Activated T-cell treated with anti-CD3 and anti-CD28 coated beads for 48 hours (primary cell): ENCODE data around the gene TMEM45A.

Experiments used
- DNase-seq: peaks from one replicate; pipeline ENCODE4 v3.0.0-alpha.2; 2020; ENCODE audit warnings: low read depth

Gene TMEM45A

DNA sequence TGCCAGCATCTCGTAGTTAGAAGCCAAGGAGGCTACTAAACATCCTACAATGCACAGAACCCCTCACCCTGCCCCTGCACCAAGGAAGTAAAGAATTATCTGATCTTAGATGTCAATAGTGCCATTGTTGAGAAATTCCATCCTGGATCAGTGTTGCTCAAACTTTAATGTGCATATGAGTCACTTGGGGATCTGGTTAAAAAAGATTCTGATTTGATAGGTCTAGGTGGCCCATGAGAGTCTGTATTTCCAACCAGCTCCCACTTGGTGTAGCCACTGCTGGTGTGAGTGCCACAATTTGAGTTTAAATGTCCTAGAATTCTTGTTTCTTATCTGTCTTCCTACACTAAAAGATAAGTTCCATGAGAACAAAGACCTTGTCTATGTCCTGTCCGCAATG, 43.7 kb downstream of the TMEM45A start:
- DNase-seq, result no peak

DNA sequence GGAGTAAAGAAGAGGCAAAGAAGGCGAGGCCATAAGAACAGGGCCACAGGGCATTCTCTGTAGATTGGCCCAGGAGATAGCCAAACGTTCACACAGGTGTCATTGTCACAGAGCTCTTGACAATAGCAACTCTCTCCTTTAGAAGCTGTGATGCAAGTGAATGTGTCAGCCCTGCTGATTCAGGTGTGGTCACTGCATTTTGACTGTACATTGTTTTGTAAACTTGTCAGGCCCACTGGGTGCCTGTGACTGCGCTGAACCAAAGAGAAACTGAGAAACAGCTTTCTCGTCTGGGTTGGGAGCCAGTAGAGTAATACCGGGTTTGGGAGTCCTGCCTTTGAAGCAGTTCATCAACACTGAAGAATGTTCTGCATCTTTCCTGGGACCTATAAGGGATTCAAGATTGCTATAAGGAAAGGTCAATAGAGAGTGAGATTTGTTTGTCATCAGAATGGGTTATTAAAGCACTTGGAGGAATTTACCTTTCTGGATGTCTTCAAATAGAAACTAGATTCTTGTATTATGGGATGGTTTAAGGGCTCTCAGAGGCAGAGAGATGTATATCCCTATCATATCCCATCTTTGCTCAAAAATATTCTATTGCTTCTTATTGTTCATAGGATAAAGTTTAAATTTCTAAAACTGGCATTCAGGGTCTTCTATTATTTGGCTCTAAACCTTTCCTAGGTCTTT, 45.4 kb downstream of the TMEM45A start:
- DNase-seq, result no peak

DNA sequence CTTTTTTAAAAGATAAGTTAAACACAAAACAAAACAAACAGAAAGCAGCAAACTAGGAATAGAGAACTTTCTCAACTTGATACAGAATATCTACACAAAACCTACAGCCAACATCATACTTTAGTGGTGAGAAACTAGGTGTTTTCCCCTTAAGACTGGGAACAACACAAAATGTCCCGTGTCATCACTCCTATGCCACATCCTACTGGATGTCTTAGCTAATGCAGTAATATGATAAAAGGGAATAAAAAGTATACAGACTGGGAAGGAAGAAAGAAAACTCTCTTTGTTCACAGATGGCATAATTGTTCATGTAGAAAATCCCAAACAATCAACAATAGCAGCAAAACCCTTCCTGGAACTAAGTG, 45.9 kb downstream of the TMEM45A start:
- DNase-seq, result no peak

DNA sequence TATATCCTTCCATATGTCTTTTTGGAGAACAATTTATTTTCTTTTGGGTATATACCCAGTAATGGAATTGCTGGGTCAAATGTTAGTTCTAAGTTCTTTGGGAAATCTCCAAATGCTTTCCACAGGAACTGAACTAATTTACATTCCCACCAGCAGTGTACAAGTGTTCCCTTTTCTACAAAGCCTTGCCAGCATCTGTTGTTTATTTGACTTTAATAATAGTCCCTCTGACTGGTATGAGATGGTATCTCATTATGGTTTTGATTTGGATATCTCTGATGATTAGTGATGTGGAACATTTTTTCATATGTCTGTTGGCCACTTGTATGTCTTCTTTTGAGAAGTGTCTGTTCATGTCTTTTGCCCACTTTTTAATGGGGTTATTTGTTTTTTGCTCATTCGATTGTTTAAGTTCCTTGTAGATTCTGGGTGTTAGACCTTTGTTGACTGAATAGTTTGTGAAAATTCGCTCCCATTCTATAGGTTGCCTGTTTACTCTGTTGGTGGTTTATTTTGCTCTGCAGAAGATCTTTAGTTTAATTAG, 48.4 kb downstream of the TMEM45A start:
- DNase-seq, result no peak

DNA sequence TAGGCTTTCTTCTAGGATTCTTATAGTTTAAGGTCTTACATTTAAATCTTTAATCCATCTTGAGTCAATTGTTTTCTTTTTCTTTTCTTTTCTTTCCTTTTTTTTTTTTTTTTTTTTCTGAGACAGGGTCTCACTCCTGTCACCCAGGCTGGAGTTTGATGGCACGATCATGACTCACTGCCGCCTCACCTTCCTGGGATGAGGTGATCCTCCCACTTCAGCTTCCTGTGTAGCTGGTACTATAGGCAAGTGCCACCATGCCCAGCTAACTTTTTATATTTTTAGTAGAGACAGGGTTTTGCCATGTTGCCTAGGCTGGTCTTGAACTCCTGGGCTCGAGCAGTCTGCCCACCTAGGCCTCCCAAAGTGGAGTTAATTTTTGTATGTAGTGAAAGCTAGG, 49.0 kb downstream of the TMEM45A start:
- DNase-seq, result peak; percentile 1

DNA sequence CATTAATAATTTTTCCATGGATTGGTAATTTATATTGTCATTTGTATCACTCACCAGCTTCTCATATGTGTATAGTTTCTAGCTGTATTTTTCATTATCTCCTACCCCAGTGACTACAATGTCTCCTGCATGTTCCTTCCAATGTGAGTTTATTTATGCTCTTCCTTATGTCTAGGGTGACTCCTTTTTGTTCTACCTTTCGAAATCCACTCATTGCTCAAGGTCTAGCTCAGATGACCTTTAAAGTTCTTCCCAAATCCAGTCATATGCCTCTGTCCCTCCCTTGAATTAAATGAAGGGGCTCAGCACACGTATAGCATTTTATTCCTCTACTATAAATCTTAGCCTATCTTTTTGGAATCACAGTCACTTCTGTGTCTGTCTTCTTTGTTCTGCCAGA, 53.0 kb downstream of the TMEM45A start:
- no peak for DNase-seq

DNA sequence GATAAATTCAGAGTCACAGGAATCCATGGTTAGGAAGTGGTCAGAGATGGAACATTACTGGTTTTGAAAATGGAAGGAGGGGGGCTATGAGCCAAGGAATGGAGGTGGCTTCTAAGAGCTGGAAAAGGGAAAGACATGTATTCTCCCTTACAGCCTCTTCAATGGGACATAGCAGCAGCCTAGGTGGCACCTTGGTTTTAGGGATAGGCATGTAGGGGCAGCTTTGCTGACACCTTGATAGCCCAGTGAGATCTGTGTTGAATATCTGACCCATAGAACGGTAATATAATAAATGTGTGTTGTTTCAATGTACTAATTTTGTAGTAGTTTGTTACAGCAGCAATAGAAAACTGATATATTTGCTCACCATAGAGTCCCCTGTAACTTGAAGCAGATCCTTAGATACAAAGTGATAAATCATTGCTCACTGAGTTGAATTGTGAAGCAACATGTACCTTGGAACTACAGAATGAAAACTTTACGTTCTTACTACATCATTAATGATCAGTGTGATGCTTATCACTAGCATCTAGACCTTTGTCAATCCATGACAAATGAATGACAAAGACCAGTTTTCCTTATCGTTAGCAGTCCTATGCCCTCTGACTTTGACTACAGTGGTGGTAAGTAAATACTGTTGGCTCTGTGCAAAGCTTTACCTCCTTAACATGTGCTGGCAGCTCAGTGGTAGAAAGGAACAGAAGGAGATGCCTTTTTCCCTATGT, 53.8 kb downstream of the TMEM45A start:
- DNase-seq, result no peak

DNA sequence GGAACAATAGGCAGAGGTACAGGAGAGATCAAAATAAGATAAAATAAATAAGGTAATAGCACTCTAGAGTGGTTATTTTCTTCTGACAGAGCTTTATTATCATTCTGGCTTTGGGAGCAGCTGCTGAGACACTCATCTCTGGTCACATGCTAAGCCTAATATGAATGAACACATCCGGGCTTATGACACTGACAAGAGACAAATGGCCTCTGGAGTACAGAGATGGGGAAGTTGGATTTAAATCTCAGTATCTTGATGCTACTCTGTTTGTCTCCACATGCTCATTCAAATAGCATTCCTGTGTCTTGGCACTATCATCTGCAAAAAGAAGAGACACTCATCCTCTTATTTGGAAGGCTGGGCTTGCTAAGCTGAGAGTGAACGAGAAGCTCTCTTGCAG, 55.6 kb downstream of the TMEM45A start:
- DNase-seq, result no peak

DNA sequence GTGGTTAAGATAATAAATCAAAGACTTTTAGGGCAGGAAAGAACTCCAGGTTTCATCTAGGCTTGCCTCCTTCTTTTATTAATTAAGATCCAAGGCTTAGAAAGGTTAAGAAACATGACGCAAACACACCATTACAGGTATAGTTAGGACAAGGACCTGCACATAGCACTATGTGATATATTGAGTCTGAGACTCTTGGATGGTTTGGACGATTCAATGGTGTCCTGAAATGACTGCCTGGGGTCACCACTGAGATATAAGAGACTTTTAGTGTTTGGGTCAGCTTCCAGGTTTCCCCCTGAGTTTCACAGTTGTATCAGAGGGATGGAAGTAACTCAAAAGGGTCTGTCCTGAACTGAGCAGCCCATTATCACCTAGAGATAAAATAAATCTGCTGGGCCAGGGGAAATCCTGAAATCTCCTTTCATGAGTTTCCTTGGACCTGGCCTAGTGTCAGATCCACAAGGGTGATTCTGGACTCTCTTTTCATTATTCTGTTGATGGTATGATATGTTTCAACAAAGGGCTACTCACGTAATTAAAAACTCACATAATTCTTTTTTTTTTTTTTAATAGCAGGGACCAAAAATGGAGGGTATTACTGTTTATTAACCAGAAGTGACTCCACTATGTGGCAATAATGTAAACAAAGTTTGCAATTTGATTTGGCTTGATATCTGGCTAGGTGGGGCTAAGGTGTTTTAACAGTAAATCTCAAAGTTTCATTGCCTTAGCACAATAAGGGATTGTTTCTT, 61.4 kb downstream of the TMEM45A start:
- no peak for DNase-seq

DNA sequence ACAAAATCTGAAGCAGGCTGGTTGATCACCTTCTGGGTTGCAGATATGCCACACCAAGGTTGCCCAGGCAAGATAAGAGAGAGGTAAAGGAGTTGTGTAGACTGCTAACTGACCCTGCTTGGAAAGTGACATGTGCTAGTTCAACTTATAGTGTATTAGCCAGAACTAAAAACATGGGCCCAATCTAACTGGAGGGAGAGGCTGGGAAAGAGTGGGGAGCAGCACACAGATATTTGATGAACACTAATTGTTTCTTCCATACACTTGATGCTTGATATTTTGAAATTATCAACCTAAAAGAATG, 61.9 kb downstream of the TMEM45A start:
- DNase-seq, result no peak

DNA sequence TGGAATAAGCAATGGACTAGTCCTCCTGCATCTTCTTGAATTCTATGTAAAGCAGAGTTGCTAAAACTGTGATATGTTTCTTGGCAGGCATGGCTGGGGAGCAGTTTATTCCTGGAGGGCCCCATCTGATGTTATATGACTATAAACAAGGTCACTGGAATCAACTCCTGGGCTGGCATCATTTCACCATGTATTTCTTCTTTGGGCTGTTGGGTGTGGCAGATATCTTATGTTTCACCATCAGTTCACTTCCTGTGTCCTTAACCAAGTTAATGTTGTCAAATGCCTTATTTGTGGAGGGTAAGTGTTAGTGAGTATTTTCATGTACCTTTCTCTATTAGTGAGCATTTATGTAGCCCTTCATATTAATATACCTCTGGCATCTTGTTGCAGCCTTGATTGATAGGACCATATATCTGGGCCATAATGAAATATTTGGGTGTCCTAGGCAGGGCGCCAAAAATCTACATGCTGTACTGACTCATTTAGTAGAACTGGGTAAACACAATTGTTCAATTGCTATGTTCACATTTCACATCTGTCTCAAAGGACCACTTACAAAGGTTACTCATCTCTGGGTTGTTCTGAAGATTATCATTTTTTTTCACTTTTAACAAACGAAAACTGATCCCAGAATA, 64.4 kb downstream of the TMEM45A start:
- DNase-seq, result no peak

DNA sequence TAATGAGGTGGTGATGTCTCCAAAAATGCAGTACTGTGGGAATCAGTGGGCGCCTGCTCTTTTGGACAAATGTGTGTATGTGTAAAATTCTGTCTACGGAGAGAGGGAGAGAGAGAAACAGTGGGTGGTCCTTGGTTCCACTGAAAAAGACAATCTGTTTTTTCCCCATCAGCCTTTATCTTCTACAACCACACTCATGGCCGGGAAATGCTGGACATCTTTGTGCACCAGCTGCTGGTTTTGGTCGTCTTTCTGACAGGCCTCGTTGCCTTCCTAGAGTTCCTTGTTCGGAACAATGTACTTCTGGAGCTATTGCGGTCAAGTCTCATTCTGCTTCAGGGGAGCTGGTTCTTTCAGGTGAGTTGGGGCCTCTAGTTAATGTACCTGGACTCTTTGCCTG, 65.8 kb downstream of the TMEM45A start:
- DNase-seq, result no peak

DNA sequence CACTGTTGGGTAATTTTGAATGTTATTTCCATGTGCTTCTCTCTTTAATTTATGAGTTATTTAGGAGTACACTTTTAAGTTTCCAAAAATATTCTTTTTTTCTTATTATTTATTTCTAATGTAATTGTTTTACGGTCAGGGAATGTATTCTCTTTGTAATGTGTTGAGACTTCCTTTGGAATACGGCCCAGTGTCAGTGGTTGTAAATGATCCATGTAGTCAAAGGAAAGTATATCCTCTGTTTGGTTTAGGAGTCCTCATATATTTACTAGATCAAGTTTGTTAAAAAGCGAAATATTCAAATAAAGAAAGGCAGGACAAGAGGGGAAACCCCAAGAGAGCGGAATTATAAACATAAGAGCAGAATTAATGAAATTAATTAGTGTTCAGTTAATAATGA, 68.0 kb downstream of the TMEM45A start:
- DNase-seq, result no peak

DNA sequence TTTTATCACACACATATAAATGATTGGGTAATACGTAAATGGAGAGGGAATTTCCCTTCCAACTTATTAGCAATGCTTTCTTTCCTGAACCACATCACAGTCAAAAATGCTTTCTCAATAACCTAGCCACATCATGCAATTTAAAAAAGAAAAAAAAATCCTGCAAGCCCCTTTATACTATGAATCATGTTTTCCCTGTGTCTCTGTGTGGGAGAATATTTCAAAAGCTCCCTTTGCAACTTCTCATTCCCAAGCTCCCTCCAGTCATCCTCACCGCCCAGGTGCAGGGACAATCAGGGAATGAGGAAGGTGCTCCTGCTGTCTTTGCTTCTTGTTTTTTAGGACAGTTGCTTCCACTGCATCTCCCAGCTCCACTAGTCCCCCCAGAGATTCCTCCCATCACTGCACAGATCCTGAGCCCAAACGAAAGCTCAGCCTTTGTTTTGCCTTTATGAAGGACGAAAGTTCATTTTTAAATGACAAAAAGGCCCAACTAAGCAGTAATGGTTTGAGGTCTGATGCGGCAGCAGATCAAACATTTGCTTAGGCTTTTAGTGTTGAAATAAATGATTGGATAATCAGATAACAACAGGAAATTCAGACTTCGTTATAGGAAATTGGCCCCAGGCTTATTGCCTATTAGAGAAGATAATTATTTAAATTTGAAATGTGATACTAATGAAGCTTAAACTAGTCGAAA, 69.2 kb downstream of the TMEM45A start:
- no peak for DNase-seq

DNA sequence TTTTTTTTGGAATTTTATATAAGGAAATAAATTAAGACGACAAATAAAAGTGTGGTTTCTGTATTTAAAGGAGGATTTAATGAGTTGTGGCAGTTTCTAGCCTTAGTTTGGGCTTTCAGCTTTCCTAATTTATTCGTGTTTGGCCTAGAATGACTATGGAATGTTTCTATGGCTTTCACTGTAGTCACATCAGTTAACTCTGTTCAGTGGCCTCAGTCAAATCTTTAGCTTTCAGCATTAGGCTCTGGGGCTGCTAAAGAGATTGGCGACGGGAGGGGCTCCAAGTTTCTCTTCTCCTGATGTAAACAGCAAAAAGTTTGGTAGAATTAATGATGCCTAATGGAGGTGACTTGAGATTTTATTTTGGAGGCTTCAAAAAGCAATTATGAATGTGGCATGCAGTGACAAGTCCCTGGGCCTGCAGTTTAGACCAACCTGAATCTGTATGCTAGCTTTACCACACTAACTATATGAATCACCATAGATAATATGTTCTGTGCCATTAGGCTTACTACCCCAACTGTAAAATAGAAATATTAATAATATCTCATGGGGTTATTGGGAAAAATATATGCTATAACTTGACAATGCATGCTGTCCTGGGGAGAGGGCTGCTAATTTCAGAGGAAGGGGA, 69.9 kb downstream of the TMEM45A start:
- no peak for DNase-seq

DNA sequence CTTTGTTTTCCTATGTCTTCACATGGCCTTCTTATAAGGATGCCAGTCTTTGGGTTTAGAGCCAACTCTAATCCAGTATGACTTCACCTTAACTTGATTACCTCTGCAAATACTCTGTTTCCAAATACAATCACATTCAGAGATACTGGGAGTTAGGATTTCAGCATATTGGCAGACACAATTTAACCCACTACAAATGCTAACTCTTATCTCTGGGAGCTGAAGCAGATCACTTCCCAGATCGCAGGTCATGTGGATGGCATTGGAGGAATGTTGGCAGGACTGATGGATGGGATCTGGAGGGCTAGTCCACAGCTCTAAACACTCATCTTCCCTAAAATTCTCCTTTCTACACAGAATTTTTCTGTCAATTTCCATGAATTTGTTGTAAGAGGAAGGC, 70.8 kb downstream of the TMEM45A start:
- DNase-seq, result no peak

DNA sequence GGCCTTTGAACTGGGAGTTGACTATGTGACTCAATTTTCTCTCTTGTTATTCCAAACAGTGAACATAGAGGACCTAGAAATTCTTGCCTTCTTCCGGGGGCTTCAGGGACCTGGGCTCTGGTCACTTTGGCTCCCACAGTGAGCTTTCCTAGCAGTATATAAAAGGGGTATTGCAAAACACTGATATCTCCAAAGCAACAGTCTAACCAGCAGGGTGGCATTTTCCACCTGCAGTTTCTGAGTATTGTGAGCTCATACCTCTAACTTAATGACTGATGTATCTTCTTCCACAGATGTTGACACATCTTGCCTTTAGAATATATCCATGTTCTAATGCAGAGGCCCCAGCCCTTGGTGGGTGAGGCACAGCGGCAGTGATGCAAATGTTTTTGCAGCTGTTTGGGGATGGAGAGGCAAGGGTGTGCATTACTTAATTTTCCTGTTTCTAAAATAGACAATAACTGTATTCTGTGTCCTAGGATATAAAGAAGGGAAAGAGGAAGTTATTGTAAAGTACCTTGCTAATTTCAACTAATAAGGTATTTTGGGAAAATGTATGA, 71.3 kb downstream of the TMEM45A start:
- no peak for DNase-seq

DNA sequence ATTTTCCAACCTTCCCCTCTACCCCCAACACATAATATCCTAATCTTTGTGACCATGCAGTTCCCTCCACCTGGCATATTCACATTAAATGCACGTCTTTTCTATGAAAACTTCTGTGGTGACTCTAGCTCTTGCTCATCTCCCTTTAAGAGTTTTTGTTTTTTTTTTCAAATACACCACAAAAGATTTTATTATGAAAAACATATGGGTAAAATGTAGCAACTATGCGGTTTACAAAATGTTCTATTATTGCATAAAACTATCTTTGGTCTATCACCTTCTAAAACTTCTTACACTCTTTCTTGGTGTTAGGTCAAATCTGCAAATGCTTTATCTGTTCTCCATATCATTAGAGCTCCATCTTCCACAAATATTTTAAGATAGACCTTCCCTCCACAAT, 78.4 kb downstream of the TMEM45A start:
- no peak for DNase-seq

DNA sequence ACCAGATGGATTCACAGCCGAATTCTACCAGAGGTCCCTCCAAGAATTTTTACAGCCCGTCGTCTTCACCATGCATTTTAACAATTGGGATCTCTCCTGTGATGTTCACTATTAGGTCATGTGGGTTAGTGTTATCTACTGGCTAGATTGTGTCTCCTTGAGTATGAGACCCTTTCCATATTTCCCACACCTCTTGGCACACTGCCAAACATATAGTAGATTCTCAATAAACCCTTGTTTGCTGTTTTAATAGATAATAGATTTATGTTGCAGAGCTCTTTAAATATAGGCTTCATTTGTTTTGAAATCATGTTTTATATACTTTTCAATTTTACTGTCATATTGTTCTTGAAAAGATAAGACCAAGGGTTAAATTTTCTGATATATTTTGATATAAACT, 82.1 kb downstream of the TMEM45A start:
- no peak for DNase-seq

DNA sequence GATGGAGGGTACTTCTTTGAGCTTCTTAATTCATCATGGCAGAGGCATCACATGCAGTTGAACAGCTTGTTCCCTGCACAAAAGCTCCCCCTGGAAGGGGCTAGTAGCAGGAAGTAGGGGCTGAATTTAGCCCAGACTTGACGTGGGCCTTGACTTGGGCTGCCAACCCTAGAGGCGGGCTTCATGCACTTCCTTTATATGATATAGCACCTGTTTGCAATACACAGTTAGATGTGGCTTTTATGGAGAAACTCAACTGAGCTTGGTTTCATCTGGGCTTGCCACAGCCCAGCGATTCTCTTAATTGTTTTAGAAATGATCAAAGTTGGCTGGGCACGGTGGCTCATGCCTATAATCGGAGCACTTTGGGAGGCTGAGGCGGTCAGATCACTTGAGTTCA, 83.3 kb downstream of the TMEM45A start:
- DNase-seq, result no peak

DNA sequence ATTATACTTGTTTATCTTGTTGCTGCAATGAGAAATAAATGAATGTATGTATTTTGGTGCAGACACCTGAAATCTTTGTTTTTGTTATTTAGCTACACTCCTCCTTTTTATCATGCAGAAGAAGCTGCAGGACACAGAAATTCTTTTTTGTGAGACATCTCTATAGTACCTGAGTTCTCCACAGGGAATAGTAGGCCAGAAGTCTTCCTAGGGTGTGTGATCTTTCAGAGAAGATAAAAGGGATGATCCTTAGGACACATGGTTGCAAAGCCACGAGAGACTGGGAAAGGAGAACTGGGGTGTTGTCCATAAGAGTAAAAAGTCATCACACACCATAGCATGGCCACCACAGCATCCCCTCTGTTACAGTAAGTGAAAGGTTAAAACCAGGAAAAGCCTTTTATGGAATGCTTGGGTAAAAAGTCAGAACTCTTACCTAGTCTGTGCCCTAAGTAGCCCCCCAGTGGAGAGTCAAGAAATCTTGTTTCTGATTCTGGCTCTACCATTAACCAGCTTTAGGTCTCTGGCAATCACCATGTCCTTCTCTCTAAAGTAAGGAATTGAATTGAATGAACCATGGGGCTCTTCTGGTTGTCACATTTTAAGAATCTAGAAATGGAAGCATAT, 85.1 kb downstream of the TMEM45A start:
- no peak for DNase-seq
